HepG2 (cell line): ENCODE measurements around the gene C5. TPM values are rescaled to one million over a fixed set of nuclear protein-coding genes. Genes with fewer than 3 reads are reported as not detected.

Experiments used
- ATAC-seq: fragments of 200-7000 bp; cut with Tn5 transposase; 3 replicates; pipeline ENCODE4 v1.9.1; 2020; ENCODE audit warnings: mild to moderate bottlenecking, moderate library complexity
- BruUV-seq: library from RNA; stranded (reverse); fragments of 400-500 nt; replicated peaks from 2 replicates; lab custom pipeline; 2021; lab: Mats Ljungman, UMichigan
- CTCF ChIA-PET: fragments of 300-600 bp; formaldehyde crosslinking; extraction: SDS; loops from one replicate; lab custom pipeline; 2021; ENCODE audit warnings: low total read pairs, inconsistent platforms, low intra/inter-chr PET ratio; lab: Yijun Ruan, JAX
- POLR2A ChIA-PET: fragments of 350-600 bp; sonication (Branson Sonifier 250); formaldehyde crosslinking; loops from one replicate; lab custom pipeline; 2020; ENCODE audit warnings: antibody characterized with exemption, inconsistent platforms; lab: Yijun Ruan, JAX
- DNase-seq: peaks from one replicate; pipeline ENCODE4 v3.0.0-alpha.2; 2015; ENCODE audit warnings: low spot score
- FAIRE-seq: peaks from 3 replicates; lab custom pipeline; 2011; peaks lifted over from hg19 to GRCh38; lab: Jason Lieb, UNC
- H2AFZ ChIP-seq: one replicate; pipeline ENCODE4 v1.6.1; 2011; ENCODE audit warnings: low read length, inconsistent platforms
- H3K27ac ChIP-seq: fragments of 300-600 bp; 3 replicates; pipeline ENCODE4 v1.8.0; 2011; ENCODE audit warnings: mixed run types, mild to moderate bottlenecking, mixed read lengths, low read length, inconsistent platforms; ENCODE audit not compliant: insufficient read depth; ENCODE audit errors: extremely low read length
- H3K27me3 ChIP-seq, 2 experiments: fragments of 200-600 bp in 1 of 2; 2 replicates in 1 of 2; 3 replicates in 1 of 2; pipeline versions ENCODE4 v1.6.0 to v1.8.0; 2011; ENCODE audit warnings: low read length in 2 of 2, mild to moderate bottlenecking in 2 of 2, moderate library complexity in 2 of 2, inconsistent platforms in 1 of 2; ENCODE audit not compliant: insufficient read depth in 2 of 2, control insufficient read depth in 1 of 2
- H3K36me3 ChIP-seq, 2 experiments: fragments of 200-600 bp in 1 of 2; replicated peaks in 1 of 2; 2 replicates in 1 of 2; 3 replicates in 1 of 2; pipeline versions ENCODE4 v1.5.1 to v1.8.0; 2011; ENCODE audit warnings: low read length in 2 of 2, inconsistent platforms in 1 of 2; ENCODE audit not compliant: insufficient read depth in 2 of 2, control insufficient read depth in 1 of 2
- H3K4me1 ChIP-seq: 2 replicates; pipeline ENCODE4 v1.5.1; 2012; ENCODE audit warnings: low read length, inconsistent platforms; ENCODE audit not compliant: insufficient read depth
- H3K4me2 ChIP-seq: 2 replicates; pipeline ENCODE4 v1.6.0; 2011; ENCODE audit warnings: low read depth, low read length, inconsistent platforms
- H3K4me3 ChIP-seq, 3 experiments: fragments of 200-600 bp in 1 of 3; sonication (generic), shearing (Covaris generic) in 1 of 3; replicated peaks in 1 of 3; 2 replicates each; pipeline ENCODE4 v1.5.1; 2011 to 2016; ENCODE audit warnings: low read length in 3 of 3, inconsistent platforms in 2 of 3, low read depth in 2 of 3, mild to moderate bottlenecking in 2 of 3, control low read depth in 1 of 3, mixed read lengths in 1 of 3; ENCODE audit not compliant: insufficient read depth in 1 of 3
- H3K79me2 ChIP-seq: one replicate; pipeline ENCODE4 v1.6.1; 2011; ENCODE audit warnings: low read length, inconsistent platforms; ENCODE audit not compliant: insufficient read depth
- H3K9ac ChIP-seq: 2 replicates; pipeline ENCODE4 v1.6.0; 2011; ENCODE audit warnings: mild to moderate bottlenecking, low read depth, low read length, inconsistent platforms; ENCODE audit not compliant: insufficient read depth
- H3K9me3 ChIP-seq: 2 replicates; pipeline ENCODE4 v1.5.1; 2012; ENCODE audit warnings: mild to moderate bottlenecking, low read length
- H4K20me1 ChIP-seq: 2 replicates; pipeline ENCODE4 v1.6.0; 2011; ENCODE audit warnings: inconsistent platforms, mild to moderate bottlenecking, low read length, moderate library complexity; ENCODE audit not compliant: insufficient read depth
- DRAP1 ChIP-seq: IDR thresholded peaks from 2 replicates; pipeline ENCODE4 v1.6.1; 2016; ENCODE audit warnings: missing genetic modification reagents, missing compliant biosample characterization
- MAFF ChIP-seq: IDR thresholded peaks from 2 replicates; pipeline ENCODE4 v1.6.1; 2011; ENCODE audit warnings: low read depth, low read length, improper control_type of control experiment
- MAFK ChIP-seq, 2 experiments: IDR thresholded peaks in 1 of 2; conservative IDR thresholded peaks in 1 of 2; 2 replicates each; pipeline ENCODE4 v1.6.1; 2011; ENCODE audit warnings: improper control_type of control experiment in 2 of 2, low read length in 2 of 2
- MED1 ChIP-seq: sonication (generic); formaldehyde crosslinking; IDR thresholded peaks from 2 replicates; pipeline ENCODE4 v1.4.0; 2020; ENCODE audit warnings: missing genetic modification reagents
- MIER3 ChIP-seq: IDR thresholded peaks from 2 replicates; pipeline ENCODE4 v1.6.1; 2016; ENCODE audit warnings: missing compliant biosample characterization, borderline replicate concordance
- RAD21 ChIP-seq: fragments of 450-650 bp; formaldehyde crosslinking; IDR thresholded peaks from 2 replicates; pipeline ENCODE4 v1.5.0; 2020; ENCODE audit warnings: mild to moderate bottlenecking
- SAP130 ChIP-seq: IDR thresholded peaks from 2 replicates; pipeline ENCODE4 v1.6.1; 2016; ENCODE audit warnings: low read depth
- ZNF318 ChIP-seq: sonication (generic); formaldehyde crosslinking; IDR thresholded peaks from 2 replicates; pipeline ENCODE4 v1.4.0; 2020; ENCODE audit warnings: mild to moderate bottlenecking, missing genetic modification reagents
- ZNF512 ChIP-seq: sonication (generic); formaldehyde crosslinking; IDR thresholded peaks from 2 replicates; pipeline ENCODE4 v1.4.0; 2020; ENCODE audit warnings: mild to moderate bottlenecking, missing genetic modification reagents
- ZNF639 ChIP-seq: conservative IDR thresholded peaks from 2 replicates; pipeline ENCODE4 v1.6.1; 2018; ENCODE audit warnings: missing genetic modification reagents
- ZNF724P ChIP-seq: sonication (generic); formaldehyde crosslinking; IDR thresholded peaks from 2 replicates; pipeline ENCODE4 v1.8.0; 2022; ENCODE audit warnings: missing genetic modification reagents, borderline replicate concordance
- WGBS: methylation state at CpG from one replicate; pipeline ENCODE4 v1.1.6; 2017; ENCODE audit warnings: low lambda C conversion rate; 5-methylcytosine and 5-hydroxymethylcytosine counted together
- in situ Hi-C: cut with HindIII; loops from 2 replicates; pipeline ENCODE4 v1.10.0; 2017; ENCODE audit warnings: low pct_unique_long_range_greater_than_20kb; ENCODE audit not compliant: extremely low pct_ligation_motif_present
- intact Hi-C: fragments of 100-400 bp; cut with micrococcal nuclease; formaldehyde crosslinking; loops from one replicate; pipeline ENCODE4 v1.10.0; 2022; ENCODE audit not compliant: unreplicated experiment
- polyA plus RNA-seq, 8 experiments: library from polyadenylated mRNA; depleted of rRNA in 3 of 8; stranded (reverse) in 7 of 8; unstranded in 1 of 8; fragments of >200 nt; fragmentation: Illumina TruSeq in 4 of 8; extraction: Trizol in 4 of 8; gene quantifications; 2 replicates each; pipeline versions ENCODE4 v1.2.1 to v1.2.3, GENCODE V29; 2011 to 2016; ENCODE audit warnings: low read depth in 4 of 8, missing spikeins in 1 of 8, mixed read lengths in 1 of 8; ENCODE audit not compliant: insufficient read depth in 1 of 8
- total RNA-seq, 5 experiments: library from RNA; depleted of rRNA; stranded (reverse); fragments of >200 nt; fragmentation: Illumina TruSeq; extraction: Trizol; gene quantifications; 2 replicates each; pipeline ENCODE4 v1.2.3, GENCODE V29; 2016; ENCODE audit warnings: low read depth in 1 of 5

C5 gene
- total and polyA plus RNA-seq, 2 of the 13 experiments (the other 11 are each of a cell fraction or from before 2014, with no cell fraction given), result 57.6 to 192 TPM

GRCh38 chr9:121055642-121056143 lies 5.6 kb upstream of the C5 start:
- H3K9ac ChIP-seq, result no peak overlapping the region; the same call in 1 of the 2 replicates
- FAIRE-seq (peak; percentile 60), ATAC-seq (peak; percentile 96), DNase-seq (peak; percentile 83)
- CTCF ChIA-PET, result no interaction called here
- H3K4me2 ChIP-seq, result peak overlapping the region; percentile 52
- no peak overlapping the region for H3K27ac ChIP-seq
- peaks cover 62% of the 10 kb centered on the region for H3K4me1 ChIP-seq
- intact Hi-C loops (loop anchor here (10.0 kb wide), 1 partner anchor 129 kb away; no protein-coding TSS in a partner anchor), in situ Hi-C loops (no loop called here)
- no peak overlapping the region for H2AFZ ChIP-seq
- no peaks in the 10 kb centered on the region for H3K9me3 ChIP-seq
- H3K27me3 ChIP-seq, result no peaks in the 10 kb centered on the region
- BruUV-seq, result no TSS peak
- no peaks in the 10 kb centered on the region for H3K36me3 ChIP-seq
- POLR2A ChIA-PET, result interaction anchor here (0.9 to 1.3 kb wide), 4 partner anchors 9 to 24 kb away, joined by 3 to 5 read pairs (median 4); no protein-coding TSS in a partner anchor
- H4K20me1 ChIP-seq, result no peaks in the 10 kb centered on the region
- H3K4me3 ChIP-seq, result no peak overlapping the region
- WGBS, result 0% methylated on average over 2 of the region's 2 CpGs
- no peaks in the 10 kb centered on the region for H3K79me2 ChIP-seq
- TF ChIP-seq ZNF639 (no peak), ZNF318 (CRISPR knock-in tag) (0 out of 2 replicates have a peak, but pooled peaks have one; percentile 46), MAFK (conservative IDR thresholded peaks at IDR 0.05 in 1 of 2, IDR thresholded peaks at IDR 0.05 in 1 of 2; ENCODE audit: low read length in 2 of 2) (peak in 1 of 2 experiments; percentile 12; a peak in 1 of 4 replicates), ZNF512 (CRISPR knock-in tag) (no peak), MAFF (peak; percentile 25; the same call in 1 of the 2 replicates), MIER3 (0 out of 2 replicates have a peak, but pooled peaks have one; percentile 23), ZNF724P (CRISPR knock-in tag) (no peak), SAP130 (CRISPR knock-in tag) (peak; percentile 33; the same call in 1 of the 2 replicates), MED1 (CRISPR knock-in tag) (0 out of 2 replicates have a peak, but pooled peaks have one; percentile 21), DRAP1 (CRISPR knock-in tag) (0 out of 2 replicates have a peak, but pooled peaks have one; percentile 19), RAD21 (CRISPR knock-in tag) (0 out of 2 replicates have a peak, but pooled peaks have one; percentile 52)
